Lower lobe of right lung (tissue), 2 donors: ENCODE data around the gene SMC3. TPM values are rescaled to one million over a fixed set of nuclear protein-coding genes. Genes with fewer than 3 reads are reported as not detected.

ENCODE experiments used
- ATAC-seq, 2 donors: fragments of 200-7000 bp; cut with Tn5 transposase; one replicate each; pipeline ENCODE4 v1.9.1; 2020 to 2022; ENCODE audit warnings: mild to moderate bottlenecking in 2 of 2, moderate library complexity in 2 of 2
- DNase-seq: peaks from one replicate; pipeline ENCODE4 v3.0.0-alpha.2; 2020
- H3K27ac ChIP-seq: fragments of 200-600 bp; one replicate; pipeline ENCODE4 v1.8.0; 2022
- H3K27me3 ChIP-seq: fragments of 200-600 bp; one replicate; pipeline ENCODE4 v1.8.0; 2022; ENCODE audit warnings: low read depth
- H3K36me3 ChIP-seq: fragments of 200-600 bp; one replicate; pipeline ENCODE4 v1.8.0; 2022; ENCODE audit warnings: mild to moderate bottlenecking
- H3K4me1 ChIP-seq: fragments of 200-600 bp; one replicate; pipeline ENCODE4 v1.8.0; 2022
- H3K4me3 ChIP-seq: fragments of 200-600 bp; one replicate; pipeline ENCODE4 v1.8.0; 2022; ENCODE audit warnings: mild to moderate bottlenecking
- H3K9me3 ChIP-seq: fragments of 200-600 bp; one replicate; pipeline ENCODE4 v1.8.0; 2022
- intact Hi-C: fragments of 100-400 bp; cut with DNase I; formaldehyde crosslinking; loops from one replicate; pipeline ENCODE4 v1.11.0; 2022
- total RNA-seq: library from RNA; stranded (reverse); fragmentation: NEBNext Ultra II Directional; extraction: Animal tissue kit (Norgen Biotek cat#: 25700); gene quantifications from one replicate; pipeline ENCODE4 v1.2.1, GENCODE V29; 2021
- TF ChIP-seq, protein P1 (sequence below): fragments of 200-600 bp; IDR thresholded peaks from one replicate; pipeline ENCODE4 v1.8.0; 2022; ENCODE audit warnings: antibody characterized with exemption, mild to moderate bottlenecking
- donor health status: DM: no; HTN: yes; CAD: no; lungs with severe emphysema.

Gene SMC3
- total RNA-seq, 1 donor from 2014 or later = 33.2 TPM

DNA sequence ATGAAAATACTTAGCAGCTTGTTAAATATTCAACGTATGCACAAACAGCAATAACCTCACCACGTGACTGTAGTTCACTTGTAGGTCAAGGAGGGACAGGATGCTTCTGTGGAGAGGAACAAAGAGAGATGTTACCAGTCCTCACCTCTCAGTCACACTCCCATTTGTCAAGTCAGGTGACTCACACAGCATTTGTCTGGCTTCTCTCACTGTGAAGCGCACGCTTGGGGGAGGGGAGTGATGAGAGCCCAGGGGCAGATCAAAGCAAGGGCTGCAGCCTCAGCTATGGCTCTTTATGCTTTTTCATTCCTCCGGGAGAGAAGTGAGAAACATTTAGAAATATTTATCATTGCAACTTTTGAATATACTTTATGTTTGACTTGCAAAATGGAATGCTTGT is 73.8 kb downstream of the SMC3 start:
- Histone ChIP-seq H3K27ac (no peak overlapping the region), H3K27me3 (peaks cover 62% of the 10 kb centered on the region), H3K4me3 (no peak overlapping the region), H3K36me3 (no peaks in the 10 kb centered on the region), H3K4me1 (peaks cover 19% of the 10 kb centered on the region), H3K9me3 (no peaks in the 10 kb centered on the region)
- TF ChIP-seq, protein P1, sequence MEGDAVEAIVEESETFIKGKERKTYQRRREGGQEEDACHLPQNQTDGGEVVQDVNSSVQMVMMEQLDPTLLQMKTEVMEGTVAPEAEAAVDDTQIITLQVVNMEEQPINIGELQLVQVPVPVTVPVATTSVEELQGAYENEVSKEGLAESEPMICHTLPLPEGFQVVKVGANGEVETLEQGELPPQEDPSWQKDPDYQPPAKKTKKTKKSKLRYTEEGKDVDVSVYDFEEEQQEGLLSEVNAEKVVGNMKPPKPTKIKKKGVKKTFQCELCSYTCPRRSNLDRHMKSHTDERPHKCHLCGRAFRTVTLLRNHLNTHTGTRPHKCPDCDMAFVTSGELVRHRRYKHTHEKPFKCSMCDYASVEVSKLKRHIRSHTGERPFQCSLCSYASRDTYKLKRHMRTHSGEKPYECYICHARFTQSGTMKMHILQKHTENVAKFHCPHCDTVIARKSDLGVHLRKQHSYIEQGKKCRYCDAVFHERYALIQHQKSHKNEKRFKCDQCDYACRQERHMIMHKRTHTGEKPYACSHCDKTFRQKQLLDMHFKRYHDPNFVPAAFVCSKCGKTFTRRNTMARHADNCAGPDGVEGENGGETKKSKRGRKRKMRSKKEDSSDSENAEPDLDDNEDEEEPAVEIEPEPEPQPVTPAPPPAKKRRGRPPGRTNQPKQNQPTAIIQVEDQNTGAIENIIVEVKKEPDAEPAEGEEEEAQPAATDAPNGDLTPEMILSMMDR = no peak
- intact Hi-C loops = no loop called here
- DNase-seq (no peak), ATAC-seq (no peak)

DNA sequence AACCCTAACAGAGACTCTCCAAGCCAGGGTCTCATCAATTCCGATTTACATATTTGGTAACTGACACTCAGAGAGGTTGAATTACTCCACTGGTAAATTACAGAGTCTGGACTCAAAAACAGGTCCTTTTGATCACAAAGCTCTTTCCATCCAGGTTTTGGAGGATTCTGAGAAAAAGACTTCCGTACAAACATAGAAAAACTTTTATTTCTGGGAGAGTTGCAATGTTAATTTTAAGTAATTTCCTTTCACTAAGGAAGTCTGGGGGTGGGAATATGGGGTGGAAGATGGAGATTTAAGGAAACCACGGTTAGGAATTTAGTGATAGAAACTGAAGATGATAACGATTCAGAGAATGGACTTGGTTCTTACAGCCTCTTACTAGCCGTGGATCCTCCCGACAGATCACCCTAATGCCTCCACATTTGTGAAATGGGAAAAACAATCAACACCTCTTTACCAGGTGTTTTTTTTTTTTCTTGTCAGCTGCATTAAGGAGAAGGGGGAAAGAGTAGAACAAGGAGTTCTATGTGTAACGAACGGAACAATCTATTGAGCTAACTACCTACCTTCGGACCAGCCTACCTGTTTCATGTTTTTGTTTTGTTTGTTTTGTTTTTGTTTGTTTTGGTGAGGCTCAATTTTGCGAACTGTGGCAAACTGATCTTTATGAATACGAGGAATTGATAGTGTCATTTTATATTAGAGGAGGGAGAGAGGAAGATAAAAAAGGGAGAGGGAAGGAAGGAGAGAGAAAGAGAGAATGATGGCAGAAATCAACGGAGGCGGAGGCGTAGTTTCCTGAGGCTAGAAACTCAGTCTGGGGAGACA is 74.9 kb downstream of the SMC3 start:
- intact Hi-C loops = no loop called here
- Histone ChIP-seq H3K4me3 (no peak overlapping the region), H3K4me1 (peaks cover 19% of the 10 kb centered on the region), H3K27ac (no peak overlapping the region), H3K27me3 (peaks cover 69% of the 10 kb centered on the region), H3K36me3 (no peaks in the 10 kb centered on the region), H3K9me3 (no peaks in the 10 kb centered on the region)
- ATAC-seq (no peak), DNase-seq (no peak)
- TF ChIP-seq, protein P1 = no peak

DNA sequence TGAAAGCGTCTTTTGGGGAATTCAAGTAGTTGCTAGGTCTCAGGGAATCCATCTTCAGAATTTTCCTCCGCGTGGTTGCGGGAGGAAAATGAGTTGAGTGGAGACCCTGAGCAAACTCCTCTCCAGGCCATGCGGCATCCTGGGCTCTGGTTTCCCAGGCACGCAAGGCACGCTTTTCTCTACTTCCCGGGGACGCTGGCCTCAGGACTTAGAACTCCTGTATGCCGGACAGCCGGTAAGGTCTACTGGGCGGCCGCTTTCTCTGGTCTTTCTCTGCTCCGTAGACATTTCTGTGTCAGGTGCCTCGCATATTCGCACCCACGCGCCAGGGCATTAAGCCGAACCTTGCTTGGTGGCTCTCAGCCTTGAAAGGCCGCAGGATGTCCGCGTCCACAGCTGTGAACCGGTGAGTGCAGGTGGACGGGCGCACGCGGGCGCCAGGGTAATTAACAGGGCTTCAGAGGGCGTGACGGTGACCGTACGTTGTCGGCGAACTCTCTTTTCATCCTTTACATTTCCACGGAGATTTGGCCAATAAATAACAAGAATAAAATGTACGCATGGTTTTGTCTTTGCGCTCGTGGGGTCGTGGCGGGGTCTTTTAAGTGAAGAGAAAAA is 75.6 kb downstream of the SMC3 start:
- no peak for DNase-seq
- intact Hi-C loops = no loop called here
- ATAC-seq = no peak

DNA sequence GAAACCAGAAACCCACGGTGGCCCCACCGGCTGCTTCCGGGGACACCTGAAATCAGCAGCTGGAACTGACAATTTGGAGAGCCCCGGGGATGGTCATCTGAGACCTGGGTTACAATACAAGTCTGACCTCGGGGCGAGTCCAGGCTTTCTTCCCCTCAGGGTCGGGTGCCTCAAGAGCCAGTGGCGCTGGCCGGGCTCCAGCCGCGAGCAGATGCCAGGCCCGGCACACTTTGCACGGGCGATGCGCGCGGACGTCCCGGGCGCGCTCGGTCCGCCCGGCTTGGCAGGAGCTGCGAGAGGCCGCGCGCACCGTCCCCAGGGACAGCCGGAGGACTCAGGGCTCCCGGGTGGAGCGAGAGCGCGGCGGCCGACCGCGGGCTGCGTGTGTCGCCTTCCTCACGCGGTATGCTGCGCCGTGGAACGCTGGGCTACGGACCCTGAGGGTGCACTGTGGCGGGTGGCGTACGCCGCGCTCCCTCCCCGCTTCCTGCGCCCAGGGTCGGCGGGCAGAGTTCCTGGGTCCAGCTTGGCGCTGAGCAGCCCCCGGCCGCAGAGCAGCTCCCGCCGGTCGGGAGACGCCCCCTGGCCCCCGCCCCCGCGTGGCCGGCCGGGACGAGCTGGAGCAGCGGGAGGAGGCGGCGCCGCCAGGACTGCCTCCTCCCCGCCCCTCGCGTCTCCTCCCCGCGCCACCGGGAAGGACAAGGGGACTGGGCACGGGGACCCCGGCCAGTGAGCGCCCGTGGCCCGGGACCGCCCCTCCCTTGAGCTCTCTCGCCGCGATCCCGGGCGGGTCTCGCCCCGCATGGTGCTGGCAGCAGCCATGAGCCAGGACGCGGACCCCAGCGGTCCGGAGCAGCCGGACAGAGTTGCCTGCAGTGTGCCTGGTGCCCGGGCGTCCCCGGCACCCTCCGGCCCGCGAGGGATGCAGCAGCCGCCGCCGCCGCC is 76.4 kb downstream of the SMC3 start, which contains the start of gene RBM20:
Gene RBM20 (plus strand): TSS at position 684 of the 945 bp plus-strand sequence. CDS start 119 bp downstream, at position 803.
- ATAC-seq (peak; percentile 54 to 62), DNase-seq (no peak)
- H3K4me3 ChIP-seq = peak within 1 kb of the TSS; percentile 49
- peaks cover 19% of the 10 kb centered on the region for H3K4me1 ChIP-seq
- no peaks in the 10 kb centered on the region for H3K9me3 ChIP-seq
- TF ChIP-seq, protein P1 = no peak
- H3K27ac ChIP-seq = no peak within 1 kb of the TSS
- H3K36me3 ChIP-seq = no peaks in the 10 kb centered on the region
- peaks cover 79% of the 10 kb centered on the region for H3K27me3 ChIP-seq
- intact Hi-C loops = no loop called here

More for the DNA sequence above, 75.6 kb downstream of the SMC3 start:
- TF ChIP-seq, protein P1 = no peak
- Histone ChIP-seq H3K27me3 (peaks cover 76% of the 10 kb centered on the region), H3K36me3 (no peaks in the 10 kb centered on the region), H3K4me3 (peak overlapping the region; percentile 49), H3K4me1 (peaks cover 19% of the 10 kb centered on the region), H3K9me3 (no peaks in the 10 kb centered on the region), H3K27ac (no peak overlapping the region)
